H9 (cell line): ENCODE results near the gene HIF1A. TPM values are rescaled to one million over a fixed set of nuclear protein-coding genes. Genes with fewer than 3 reads are reported as not detected.

ENCODE experiments used
- DNase-seq: peaks from one replicate; pipeline ENCODE4 v3.0.0-alpha.2; 2017
- H2AFZ ChIP-seq: one replicate; pipeline ENCODE4 v1.6.1; 2013; ENCODE audit warnings: mild to moderate bottlenecking, low read length, control low read depth, moderate library complexity
- H2AK5ac ChIP-seq: 2 replicates; pipeline ENCODE4 v1.6.1; 2013; ENCODE audit warnings: low read length, control low read depth, mixed read lengths; ENCODE audit not compliant: insufficient read length
- H2BK120ac ChIP-seq: one replicate; pipeline ENCODE4 v1.6.1; 2013; ENCODE audit warnings: low read depth, mild to moderate bottlenecking, low read length, control low read depth, inconsistent platforms; ENCODE audit not compliant: poor library complexity, severe bottlenecking
- H2BK12ac ChIP-seq: 2 replicates; pipeline ENCODE4 v1.6.1; 2013; ENCODE audit warnings: low read length, control low read depth, mixed read lengths, low read depth; ENCODE audit not compliant: insufficient read length
- H2BK15ac ChIP-seq: 2 replicates; pipeline ENCODE4 v1.6.1; 2013; ENCODE audit warnings: low read depth, low read length, control low read depth
- H2BK20ac ChIP-seq: one replicate; pipeline ENCODE4 v1.6.1; 2013; ENCODE audit warnings: low read depth, mild to moderate bottlenecking, low read length, control low read depth, inconsistent platforms; ENCODE audit not compliant: poor library complexity, severe bottlenecking
- H2BK5ac ChIP-seq: 2 replicates; pipeline ENCODE4 v1.6.1; 2013; ENCODE audit warnings: low read length, control low read depth, mixed read lengths; ENCODE audit not compliant: insufficient read length
- H3K14ac ChIP-seq: 2 replicates; pipeline ENCODE4 v1.6.1; 2013; ENCODE audit warnings: low read length, control low read depth; ENCODE audit not compliant: insufficient read depth
- H3K18ac ChIP-seq: 2 replicates; pipeline ENCODE4 v1.6.1; 2013; ENCODE audit warnings: low read depth, mild to moderate bottlenecking, mixed read lengths, low read length, control low read depth; ENCODE audit not compliant: insufficient read length
- H3K23ac ChIP-seq: 2 replicates; pipeline ENCODE4 v1.6.1; 2013; ENCODE audit warnings: low read length, control low read depth, mixed read lengths, low read depth; ENCODE audit not compliant: insufficient read length
- H3K23me2 ChIP-seq: 2 replicates; pipeline ENCODE4 v1.6.1; 2013; ENCODE audit warnings: low read depth, mild to moderate bottlenecking, mixed read lengths, low read length, control low read depth; ENCODE audit not compliant: insufficient read length, poor library complexity, severe bottlenecking
- H3K27ac ChIP-seq: 2 replicates; pipeline ENCODE4 v1.5.1; 2013; ENCODE audit warnings: low read length, control low read depth, mixed read lengths, low read depth; ENCODE audit not compliant: insufficient read length
- H3K27me3 ChIP-seq: 2 replicates; pipeline ENCODE4 v1.6.1; 2013; ENCODE audit warnings: low read length, control low read depth, inconsistent platforms; ENCODE audit not compliant: insufficient read depth
- H3K4ac ChIP-seq: 2 replicates; pipeline ENCODE4 v1.6.1; 2013; ENCODE audit warnings: low read depth, mild to moderate bottlenecking, control low read depth, inconsistent platforms, low read length, moderate library complexity
- H3K4me1 ChIP-seq: 2 replicates; pipeline ENCODE4 v1.6.1; 2013; ENCODE audit warnings: low read length, control low read depth, inconsistent platforms; ENCODE audit not compliant: insufficient read depth
- H3K4me2 ChIP-seq: 2 replicates; pipeline ENCODE4 v1.6.1; 2013; ENCODE audit warnings: low read length, control low read depth, mixed read lengths; ENCODE audit not compliant: insufficient read length, insufficient read depth
- H3K56ac ChIP-seq: 2 replicates; pipeline ENCODE4 v1.6.1; 2013; ENCODE audit warnings: low read depth, mild to moderate bottlenecking, mixed read lengths, low read length, control low read depth; ENCODE audit not compliant: insufficient read length
- H3K79me1 ChIP-seq: 2 replicates; pipeline ENCODE4 v1.6.1; 2013; ENCODE audit warnings: low read depth, mild to moderate bottlenecking, moderate library complexity, low read length, control low read depth, inconsistent platforms; ENCODE audit not compliant: insufficient read depth, poor library complexity, severe bottlenecking
- H3K79me2 ChIP-seq: 2 replicates; pipeline ENCODE4 v1.6.1; 2013; ENCODE audit warnings: low read length, control low read depth, inconsistent platforms; ENCODE audit not compliant: insufficient read depth
- H3K9ac ChIP-seq: 2 replicates; pipeline ENCODE4 v1.6.1; 2013; ENCODE audit warnings: low read length, control low read depth, mixed read lengths; ENCODE audit not compliant: insufficient read length; ENCODE audit errors: extremely low read depth
- H3K9me3 ChIP-seq: one replicate; pipeline ENCODE4 v1.6.1; 2013; ENCODE audit warnings: low read depth, low read length, inconsistent platforms; ENCODE audit not compliant: control insufficient read depth
- H3T11ph ChIP-seq: one replicate; pipeline ENCODE4 v1.6.1; 2013; ENCODE audit warnings: mild to moderate bottlenecking, low read length, control low read depth, inconsistent platforms
- H4K20me1 ChIP-seq: one replicate; pipeline ENCODE4 v1.6.1; 2013; ENCODE audit not compliant: control insufficient read depth, insufficient read length, insufficient read depth
- H4K5ac ChIP-seq: 2 replicates; pipeline ENCODE4 v1.6.1; 2013; ENCODE audit warnings: low read depth, mild to moderate bottlenecking, mixed read lengths, low read length, control low read depth; ENCODE audit not compliant: insufficient read length
- H4K8ac ChIP-seq: replicated peaks from 2 replicates; pipeline ENCODE4 v1.6.1; 2013; ENCODE audit warnings: low read length, control low read depth, mixed read lengths, low read depth; ENCODE audit not compliant: insufficient read length
- H4K91ac ChIP-seq: 2 replicates; pipeline ENCODE4 v1.6.1; 2013; ENCODE audit warnings: low read depth, mild to moderate bottlenecking, moderate library complexity, mixed read lengths, low read length, control low read depth; ENCODE audit not compliant: insufficient read length
- H3K27ac Mint-ChIP-seq, 3 experiments: 2 replicates in 2 of 3; 3 replicates in 1 of 3; pipeline ENCODE4 v1.8.0; 2020 to 2021; ENCODE audit warnings: mixed read lengths in 3 of 3, mild to moderate bottlenecking in 1 of 3, moderate library complexity in 1 of 3
- H3K27me3 Mint-ChIP-seq: 2 replicates; pipeline ENCODE4 v1.8.0; 2021; ENCODE audit warnings: low read depth, mild to moderate bottlenecking, moderate library complexity, mixed read lengths
- H3K36me3 Mint-ChIP-seq, 3 experiments: 2 replicates in 2 of 3; 3 replicates in 1 of 3; pipeline ENCODE4 v1.8.0; 2020 to 2021; ENCODE audit warnings: low read depth in 3 of 3, mixed read lengths in 3 of 3; ENCODE audit not compliant: insufficient read depth in 1 of 3
- H3K4me1 Mint-ChIP-seq, 2 experiments: 2 replicates each; pipeline ENCODE4 v1.8.0; 2020; ENCODE audit warnings: mixed read lengths in 2 of 2
- H3K4me3 Mint-ChIP-seq, 2 experiments: 2 replicates in 1 of 2; 3 replicates in 1 of 2; pipeline ENCODE4 v1.8.0; 2020 to 2021; ENCODE audit warnings: mild to moderate bottlenecking in 2 of 2, mixed read lengths in 2 of 2, moderate library complexity in 1 of 2
- H3K9me3 Mint-ChIP-seq, 2 experiments: 2 replicates in 1 of 2; 3 replicates in 1 of 2; pipeline ENCODE4 v1.8.0; 2020; ENCODE audit warnings: mild to moderate bottlenecking in 2 of 2, mixed read lengths in 2 of 2, moderate library complexity in 1 of 2
- CTCF ChIP-seq: fragments of 200-600 bp; sonication (generic); conservative IDR thresholded peaks from 3 replicates; pipeline ENCODE4 v1.8.0; 2021; ENCODE audit warnings: antibody characterized with exemption, mild to moderate bottlenecking
- WGBS: extraction: QIAGEN DNeasy Blood & Tissue Kit; methylation state at CpG from one replicate; pipeline ENCODE4 v1.1.7; 2013; ENCODE audit warnings: missing lambda C conversion rate, low lambda C conversion rate, mixed read lengths; ENCODE audit not compliant: insufficient read length; ENCODE audit errors: extremely low coverage; 5-methylcytosine and 5-hydroxymethylcytosine counted together
- total RNA-seq: library from RNA; stranded (reverse); gene quantifications from 2 replicates; pipeline ENCODE4 v1.2.1, GENCODE V29; 2021

Gene HIF1A
- total RNA-seq, 1 experiment from 2014 or later: 154 TPM

DNA sequence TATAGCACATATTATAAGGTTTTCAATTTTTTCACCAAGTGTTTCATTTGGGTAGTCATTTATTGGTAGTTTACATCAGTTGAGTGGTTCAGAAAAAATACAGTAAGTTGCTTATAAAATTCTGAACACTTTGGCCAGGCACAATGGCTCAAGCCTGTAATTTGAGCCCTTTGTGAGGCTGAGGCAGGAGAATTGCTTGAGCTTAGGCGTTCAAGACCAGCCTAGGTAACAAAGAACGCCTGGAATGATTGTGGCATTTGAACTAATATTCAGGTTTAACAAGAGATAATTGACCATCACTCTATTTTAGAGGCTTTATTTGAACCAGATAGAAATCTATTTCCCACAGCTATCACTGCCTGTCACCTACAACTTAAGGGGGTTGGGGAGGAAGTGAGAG is 22.7 kb downstream of the HIF1A start:
- Mint-ChIP-seq H3K4me1 (peaks cover 59 to 61% of the 10 kb centered on the region in 2 experiments), H3K27ac (no peak overlapping the region), H3K4me3 (peak overlapping the region in 1 of 2 experiments; percentile 23; a peak in 1 of 5 replicates), H3K27me3 (no peaks in the 10 kb centered on the region), H3K9me3 (no peaks in the 10 kb centered on the region), H3K36me3 (peaks cover 7 to 24% (median 22%) of the 10 kb centered on the region in 3 experiments; a peak in 6 of 7 replicates)
- DNase-seq: no peak
- Histone ChIP-seq H2BK12ac (no peak overlapping the region), H4K91ac (no peak overlapping the region), H3K79me2 (peaks cover 61% of the 10 kb centered on the region), H3K9me3 (no peaks in the 10 kb centered on the region), H2AK5ac (no peak overlapping the region), H3K9ac (no peak overlapping the region), H4K8ac (no peak overlapping the region), H3K23me2 (no peaks in the 10 kb centered on the region), H2BK20ac (no peak overlapping the region), H4K20me1 (no peaks in the 10 kb centered on the region), H3K79me1 (peaks cover 6% of the 10 kb centered on the region), H2BK15ac (no peak overlapping the region), H2BK5ac (no peak overlapping the region), H3K56ac (no peak overlapping the region), H2BK120ac (no peak overlapping the region), H3K4ac (no peak overlapping the region), H3K23ac (no peak overlapping the region), H3K4me2 (no peak overlapping the region), H3K27ac (no peak overlapping the region), H3K18ac (no peak overlapping the region), H3K27me3 (no peaks in the 10 kb centered on the region), H2AFZ (no peak overlapping the region), H3T11ph (no peak overlapping the region), H3K4me1 (peaks cover 6% of the 10 kb centered on the region; the same call in 1 of the 2 replicates), H4K5ac (no peak overlapping the region), H3K14ac (no peak overlapping the region)
- no peak for TF ChIP-seq CTCF
- WGBS: no CpG with 5 or more reads among the region's 2 CpGs
